Brain microvascular endothelial cell (primary cell): Measurements from ENCODE around the gene USH2A.

Source experiments
- DNase-seq: peaks from one replicate; pipeline ENCODE4 v3.0.0-alpha.2; 2020
- H3K27ac ChIP-seq: fragments of 250-450 bp; sonication (Bioruptor Pico); 2 replicates; pipeline ENCODE4 v1.5.1; 2020; ENCODE audit warnings: mild to moderate bottlenecking, moderate library complexity
- H3K27me3 ChIP-seq: fragments of 250-450 bp; sonication (Bioruptor Pico); replicated peaks from 2 replicates; pipeline ENCODE4 v1.5.1; 2020; ENCODE audit warnings: mild to moderate bottlenecking
- H3K36me3 ChIP-seq: fragments of 250-450 bp; sonication (Bioruptor Pico); replicated peaks from 2 replicates; pipeline ENCODE4 v1.5.1; 2020; ENCODE audit warnings: mild to moderate bottlenecking
- H3K4me3 ChIP-seq: 2 replicates; pipeline ENCODE4 v1.5.1; 2011; ENCODE audit warnings: low read depth, mild to moderate bottlenecking, control low read depth, low read length, moderate library complexity
- CTCF ChIP-seq: IDR thresholded peaks from 2 replicates; pipeline ENCODE4 v1.5.1; 2011; ENCODE audit warnings: low read depth, mild to moderate bottlenecking, moderate library complexity, low read length, control low read depth, inconsistent platforms; ENCODE audit errors: missing control alignments
- in situ Hi-C: cut with HindIII; loops from 2 replicates; pipeline ENCODE4 v1.10.0; 2017; ENCODE audit warnings: low sequenced_read_pairs, low pct_ligation_motif_present

Gene USH2A

GRCh38 chr1:215648957-215649356 is 774.3 kb downstream of the USH2A start:
- no peak for DNase-seq
- Histone ChIP-seq H3K27me3 (no peaks in the 10 kb centered on the region), H3K4me3 (no peak overlapping the region), H3K27ac (no peak overlapping the region), H3K36me3 (no peaks in the 10 kb centered on the region)
- in situ Hi-C loops = no loop called here
- no peak for TF ChIP-seq CTCF

GRCh38 chr1:215647738-215648137 is 775.5 kb downstream of the USH2A start:
- no peak overlapping the region for H3K27ac ChIP-seq
- no peak for TF ChIP-seq CTCF
- H3K27me3 ChIP-seq = no peaks in the 10 kb centered on the region
- H3K36me3 ChIP-seq = no peaks in the 10 kb centered on the region
- in situ Hi-C loops = no loop called here
- no peak overlapping the region for H3K4me3 ChIP-seq
- DNase-seq = no peak

- no peaks in the 10 kb centered on the region for H3K27me3 ChIP-seq
- no peak overlapping the region for H3K4me3 ChIP-seq
- DNase-seq = no peak
- no peaks in the 10 kb centered on the region for H3K36me3 ChIP-seq
- in situ Hi-C loops = no loop called here
- H3K27ac ChIP-seq = no peak overlapping the region
- no peak for TF ChIP-seq CTCF
Observed at GRCh38 chr1:215645861-215646260, 777.4 kb downstream of the USH2A start.

- no peaks in the 10 kb centered on the region for H3K36me3 ChIP-seq
- no peak for DNase-seq
- no peak overlapping the region for H3K27ac ChIP-seq
- in situ Hi-C loops = no loop called here
- TF ChIP-seq CTCF = no peak
- no peaks in the 10 kb centered on the region for H3K27me3 ChIP-seq
- no peak overlapping the region for H3K4me3 ChIP-seq
Observed at GRCh38 chr1:215645182-215645581, 778.1 kb downstream of the USH2A start.

GRCh38 chr1:215643592-215644321 is 779.5 kb downstream of the USH2A start:
- Histone ChIP-seq H3K27me3 (no peaks in the 10 kb centered on the region), H3K4me3 (no peak overlapping the region), H3K27ac (no peak overlapping the region), H3K36me3 (no peaks in the 10 kb centered on the region)
- in situ Hi-C loops = no loop called here
- no peak for TF ChIP-seq CTCF
- no peak for DNase-seq

- DNase-seq = no peak
- TF ChIP-seq CTCF = no peak
- Histone ChIP-seq H3K27me3 (no peaks in the 10 kb centered on the region), H3K36me3 (no peaks in the 10 kb centered on the region), H3K4me3 (no peak overlapping the region), H3K27ac (no peak overlapping the region)
- in situ Hi-C loops = no loop called here
Observed at GRCh38 chr1:215640429-215641148, 782.7 kb downstream of the USH2A start.
